ENCODE results near the gene ATP5MC2. TPM values are rescaled to one million over a fixed set of nuclear protein-coding genes. Genes with fewer than 3 reads are reported as not detected.

Gene ATP5MC2
- total and polyA plus RNA-seq, 2 experiments from 2014 or later, result 703 to 923 TPM

GRCh38 chr12:53670308-53670707 is 5.6 kb downstream of the ATP5MC2 start:
- peak in 1 of 2 donors; percentile 38 for DNase-seq (ENCODE audit: low read depth in 1 of 2, low spot score in 1 of 2)
- Histone ChIP-seq H3K36me3 (peaks cover 52% of the 10 kb centered on the region), H3K9me3 (ENCODE audit: low read depth) (no peaks in the 10 kb centered on the region), H3K27ac (peak overlapping the region; percentile 39), H3K4me3 (no peak overlapping the region), H3K4me1 (ENCODE audit: low read depth) (no peaks in the 10 kb centered on the region), H3K27me3 (no peaks in the 10 kb centered on the region)
- TF ChIP-seq CTCF (IDR thresholded peaks at IDR 0.05; ENCODE audit: low read depth, low read length), result no peak

GRCh38 chr12:53667080-53667479 is 8.8 kb downstream of the ATP5MC2 start:
- no peak for TF ChIP-seq CTCF (IDR thresholded peaks at IDR 0.05; ENCODE audit: low read depth, low read length)
- H3K27ac ChIP-seq, result no peak overlapping the region
- no peaks in the 10 kb centered on the region for H3K4me1 ChIP-seq (ENCODE audit: low read depth)
- no peak overlapping the region for H3K4me3 ChIP-seq
- H3K9me3 ChIP-seq (ENCODE audit: low read depth), result no peaks in the 10 kb centered on the region
- no peak for DNase-seq (ENCODE audit: low read depth in 1 of 2, low spot score in 1 of 2)
- peaks cover 55% of the 10 kb centered on the region for H3K36me3 ChIP-seq
- H3K27me3 ChIP-seq, result no peaks in the 10 kb centered on the region

- Histone ChIP-seq H3K27ac (peak overlapping the region; percentile 23), H3K4me3 (no peak overlapping the region), H3K27me3 (no peaks in the 10 kb centered on the region), H3K4me1 (ENCODE audit: low read depth) (peaks cover 5% of the 10 kb centered on the region), H3K9me3 (ENCODE audit: low read depth) (no peaks in the 10 kb centered on the region), H3K36me3 (peaks cover 40% of the 10 kb centered on the region)
- DNase-seq (ENCODE audit: low read depth in 1 of 2, low spot score in 1 of 2), result no peak
- TF ChIP-seq CTCF (IDR thresholded peaks at IDR 0.05; ENCODE audit: low read depth, low read length), result no peak
Observed at GRCh38 chr12:53664936-53665335, 10.9 kb downstream of the ATP5MC2 start.

GRCh38 chr12:53664191-53664590 is 11.7 kb downstream of the ATP5MC2 start:
- Histone ChIP-seq H3K9me3 (ENCODE audit: low read depth) (no peaks in the 10 kb centered on the region), H3K27me3 (no peaks in the 10 kb centered on the region), H3K27ac (peak overlapping the region; percentile 14), H3K4me3 (no peak overlapping the region), H3K4me1 (ENCODE audit: low read depth) (peaks cover 12% of the 10 kb centered on the region), H3K36me3 (peaks cover 36% of the 10 kb centered on the region)
- TF ChIP-seq CTCF (IDR thresholded peaks at IDR 0.05; ENCODE audit: low read depth, low read length), result no peak
- DNase-seq (ENCODE audit: low read depth in 1 of 2, low spot score in 1 of 2), result no peak

GRCh38 chr12:53660041-53660440 is 15.8 kb downstream of the ATP5MC2 start:
- no peak overlapping the region for H3K4me3 ChIP-seq
- H3K27me3 ChIP-seq, result no peaks in the 10 kb centered on the region
- peaks cover 8% of the 10 kb centered on the region for H3K36me3 ChIP-seq
- H3K9me3 ChIP-seq (ENCODE audit: low read depth), result no peaks in the 10 kb centered on the region
- peak overlapping the region; percentile 67 for H3K27ac ChIP-seq
- TF ChIP-seq CTCF (IDR thresholded peaks at IDR 0.05; ENCODE audit: low read depth, low read length), result no peak
- H3K4me1 ChIP-seq (ENCODE audit: low read depth), result peaks cover 16% of the 10 kb centered on the region
- DNase-seq (ENCODE audit: low read depth in 1 of 2, low spot score in 1 of 2), result peak in 1 of 2 donors; percentile 78

- no peaks in the 10 kb centered on the region for H3K9me3 ChIP-seq (ENCODE audit: low read depth)
- H3K4me1 ChIP-seq (ENCODE audit: low read depth), result peaks cover 16% of the 10 kb centered on the region
- H3K27me3 ChIP-seq, result no peaks in the 10 kb centered on the region
- no peak for TF ChIP-seq CTCF (IDR thresholded peaks at IDR 0.05; ENCODE audit: low read depth, low read length)
- peaks cover 3% of the 10 kb centered on the region for H3K36me3 ChIP-seq
- peak in 1 of 2 donors; percentile 64 for DNase-seq (ENCODE audit: low read depth in 1 of 2, low spot score in 1 of 2)
- H3K27ac ChIP-seq, result peak overlapping the region; percentile 67
- H3K4me3 ChIP-seq, result no peak overlapping the region
Observed at GRCh38 chr12:53659571-53659981, 16.3 kb downstream of the ATP5MC2 start.

Measured in cardiac muscle cell (in vitro differentiated cells and primary cell).